HepG2 (cell line): Measurements from ENCODE around the gene INTS12. TPM values are rescaled to one million over a fixed set of nuclear protein-coding genes. Genes with fewer than 3 reads are reported as not detected.

Experiments
- ATF2 ChIP-seq: sonication (generic); formaldehyde crosslinking; IDR thresholded peaks from 2 replicates; pipeline ENCODE4 v1.4.0; 2020; ENCODE audit warnings: missing genetic modification reagents
- DZIP1 ChIP-seq: sonication (generic); formaldehyde crosslinking; IDR thresholded peaks from 2 replicates; pipeline ENCODE4 v1.5.0; 2020; ENCODE audit warnings: mild to moderate bottlenecking, missing genetic modification reagents
- GMEB1 ChIP-seq: sonication (generic); formaldehyde crosslinking; IDR thresholded peaks from 2 replicates; pipeline ENCODE4 v1.5.1; 2020; ENCODE audit warnings: missing genetic modification reagents, mild to moderate bottlenecking, borderline replicate concordance
- JARID2 ChIP-seq: sonication (generic); formaldehyde crosslinking; IDR thresholded peaks from 2 replicates; pipeline ENCODE4 v1.8.1; 2023; ENCODE audit warnings: missing genetic modification reagents, inconsistent platforms; ENCODE audit not compliant: insufficient replicate concordance
- PBX2 ChIP-seq: IDR thresholded peaks from 2 replicates; pipeline ENCODE4 v1.6.1; 2016; ENCODE audit warnings: control low read depth
- PHF20 ChIP-seq: sonication (generic); formaldehyde crosslinking; IDR thresholded peaks from 2 replicates; pipeline ENCODE4 v1.5.0; 2020; ENCODE audit warnings: mild to moderate bottlenecking, missing genetic modification reagents
- SATB2 ChIP-seq: sonication (generic); formaldehyde crosslinking; IDR thresholded peaks from 2 replicates; pipeline ENCODE4 v1.5.0; 2020; ENCODE audit warnings: missing genetic modification reagents
- TEAD3 ChIP-seq: optimal IDR thresholded peaks from 2 replicates; pipeline ENCODE3; 2016; ENCODE audit warnings: borderline replicate concordance
- ZNF256 ChIP-seq: sonication (generic); formaldehyde crosslinking; conservative IDR thresholded peaks from 2 replicates; pipeline ENCODE4 v1.4.0; 2020; ENCODE audit warnings: missing genetic modification reagents
- ZNF34 ChIP-seq: sonication (generic); formaldehyde crosslinking; IDR thresholded peaks from 2 replicates; pipeline ENCODE4 v1.4.0; 2020; ENCODE audit warnings: mild to moderate bottlenecking, missing genetic modification reagents, borderline replicate concordance
- ZNF878 ChIP-seq: sonication (generic); formaldehyde crosslinking; IDR thresholded peaks from 2 replicates; pipeline ENCODE4 v1.8.1; 2023; ENCODE audit warnings: mild to moderate bottlenecking, missing genetic modification reagents, moderate library complexity
- ZNF883 ChIP-seq: sonication (generic); formaldehyde crosslinking; IDR thresholded peaks from 2 replicates; pipeline ENCODE4 v1.5.1; 2020; ENCODE audit warnings: mild to moderate bottlenecking, missing genetic modification reagents; ENCODE audit errors: not compliant biosample characterization
- ZSCAN29 ChIP-seq: sonication (generic); formaldehyde crosslinking; conservative IDR thresholded peaks from 2 replicates; pipeline ENCODE4 v1.4.0; 2020; ENCODE audit warnings: mild to moderate bottlenecking, missing genetic modification reagents
- polyA plus RNA-seq, 8 experiments: library from polyadenylated mRNA; depleted of rRNA in 3 of 8; stranded (reverse) in 7 of 8; unstranded in 1 of 8; fragments of >200 nt; fragmentation: Illumina TruSeq in 4 of 8; extraction: Trizol in 4 of 8; gene quantifications; 2 replicates each; pipeline versions ENCODE4 v1.2.1 to v1.2.3, GENCODE V29; 2011 to 2016; ENCODE audit warnings: low read depth in 4 of 8, missing spikeins in 1 of 8, mixed read lengths in 1 of 8; ENCODE audit not compliant: insufficient read depth in 1 of 8
- total RNA-seq, 5 experiments: library from RNA; depleted of rRNA; stranded (reverse); fragments of >200 nt; fragmentation: Illumina TruSeq; extraction: Trizol; gene quantifications; 2 replicates each; pipeline ENCODE4 v1.2.3, GENCODE V29; 2016; ENCODE audit warnings: low read depth in 1 of 5
- TF ChIP-seq, protein P1 (sequence below): sonication (generic); formaldehyde crosslinking; IDR thresholded peaks from 2 replicates; pipeline ENCODE4 v1.4.0; 2020; ENCODE audit warnings: missing genetic modification reagents
- TF ChIP-seq, protein P2 (sequence below): sonication (generic); formaldehyde crosslinking; IDR thresholded peaks from 2 replicates; pipeline ENCODE4 v1.8.1; 2023; ENCODE audit warnings: missing genetic modification reagents, inconsistent platforms, borderline replicate concordance
- TF ChIP-seq, protein P3 (sequence below): sonication (generic); formaldehyde crosslinking; IDR thresholded peaks from 2 replicates; pipeline ENCODE4 v1.5.0; 2020; ENCODE audit warnings: missing genetic modification reagents, mild to moderate bottlenecking, borderline replicate concordance

INTS12 gene
- total and polyA plus RNA-seq, 2 of the 13 experiments (the other 11 are each of a cell fraction or from before 2014, with no cell fraction given): 20.2 to 21.1 TPM

GRCh38 chr4:105708181-105709080 lies at the start of gene INTS12, which contains the start of gene GSTCD (continued):
- TF ChIP-seq, protein P1, sequence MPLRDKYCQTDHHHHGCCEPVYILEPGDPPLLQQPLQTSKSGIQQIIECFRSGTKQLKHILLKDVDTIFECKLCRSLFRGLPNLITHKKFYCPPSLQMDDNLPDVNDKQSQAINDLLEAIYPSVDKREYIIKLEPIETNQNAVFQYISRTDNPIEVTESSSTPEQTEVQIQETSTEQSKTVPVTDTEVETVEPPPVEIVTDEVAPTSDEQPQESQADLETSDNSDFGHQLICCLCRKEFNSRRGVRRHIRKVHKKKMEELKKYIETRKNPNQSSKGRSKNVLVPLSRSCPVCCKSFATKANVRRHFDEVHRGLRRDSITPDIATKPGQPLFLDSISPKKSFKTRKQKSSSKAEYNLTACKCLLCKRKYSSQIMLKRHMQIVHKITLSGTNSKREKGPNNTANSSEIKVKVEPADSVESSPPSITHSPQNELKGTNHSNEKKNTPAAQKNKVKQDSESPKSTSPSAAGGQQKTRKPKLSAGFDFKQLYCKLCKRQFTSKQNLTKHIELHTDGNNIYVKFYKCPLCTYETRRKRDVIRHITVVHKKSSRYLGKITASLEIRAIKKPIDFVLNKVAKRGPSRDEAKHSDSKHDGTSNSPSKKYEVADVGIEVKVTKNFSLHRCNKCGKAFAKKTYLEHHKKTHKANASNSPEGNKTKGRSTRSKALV (CRISPR knock-in tag): no peak
- TF ChIP-seq PHF20: peak; percentile 99
- peak; percentile 81 for TF ChIP-seq TEAD3
- peak; percentile 82; the same call in 1 of the 2 replicates for TF ChIP-seq GMEB1
- no peak; the same call in 1 of the 2 replicates for TF ChIP-seq PBX2
- no peak for TF ChIP-seq ZNF256
- TF ChIP-seq DZIP1 (CRISPR knock-in tag): no peak
- peak; percentile 97 for TF ChIP-seq ZNF34 (CRISPR knock-in tag)
- TF ChIP-seq ZNF883 (CRISPR knock-in tag): peak; percentile 89
- TF ChIP-seq ATF2 (CRISPR knock-in tag): peak; percentile 95
- peak; percentile 81; the same call in 1 of the 2 replicates for TF ChIP-seq ZSCAN29
- TF ChIP-seq JARID2 (CRISPR knock-in tag): peak; percentile 73
- TF ChIP-seq, protein P2, sequence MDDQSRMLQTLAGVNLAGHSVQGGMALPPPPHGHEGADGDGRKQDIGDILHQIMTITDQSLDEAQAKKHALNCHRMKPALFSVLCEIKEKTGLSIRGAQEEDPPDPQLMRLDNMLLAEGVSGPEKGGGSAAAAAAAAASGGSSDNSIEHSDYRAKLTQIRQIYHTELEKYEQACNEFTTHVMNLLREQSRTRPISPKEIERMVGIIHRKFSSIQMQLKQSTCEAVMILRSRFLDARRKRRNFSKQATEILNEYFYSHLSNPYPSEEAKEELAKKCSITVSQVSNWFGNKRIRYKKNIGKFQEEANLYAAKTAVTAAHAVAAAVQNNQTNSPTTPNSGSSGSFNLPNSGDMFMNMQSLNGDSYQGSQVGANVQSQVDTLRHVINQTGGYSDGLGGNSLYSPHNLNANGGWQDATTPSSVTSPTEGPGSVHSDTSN: no peak
- no peak for TF ChIP-seq SATB2 (CRISPR knock-in tag)
- TF ChIP-seq, protein P3, sequence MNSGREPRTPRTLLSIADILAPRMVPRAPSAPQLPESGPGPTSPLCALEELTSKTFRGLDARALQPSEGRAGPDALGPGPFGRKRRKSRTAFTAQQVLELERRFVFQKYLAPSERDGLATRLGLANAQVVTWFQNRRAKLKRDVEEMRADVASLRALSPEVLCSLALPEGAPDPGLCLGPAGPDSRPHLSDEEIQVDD (CRISPR knock-in tag): no peak
- TF ChIP-seq ZNF878 (CRISPR knock-in tag): peak; percentile 99
